DOHH2 (cell line): Measurements from ENCODE around the gene FAM124A.

Source experiments
- CTCF ChIP-seq: fragments of 200-600 bp; sonication (generic); IDR thresholded peaks from one replicate; pipeline ENCODE4 v1.5.1; 2014; ENCODE audit warnings: antibody characterized with exemption, mild to moderate bottlenecking, low read depth, low read length; ENCODE audit not compliant: poor library complexity, severe bottlenecking
- EZH2phosphoT487 ChIP-seq: fragments of 200-600 bp; sonication (generic); IDR thresholded peaks from 2 replicates; pipeline ENCODE4 v1.6.1; 2017; ENCODE audit warnings: borderline replicate concordance, mild to moderate bottlenecking, antibody characterized with exemption, low read length, moderate library complexity, mixed read lengths

- TF ChIP-seq CTCF, result peak; percentile 63
- no peak for TF ChIP-seq EZH2phosphoT487
Measured at GRCh38 chr13:51249770-51250741, 27.9 kb downstream of the FAM124A start.
